A549 (cell line): ENCODE measurements around the gene EEIG1. TPM values are rescaled to one million over a fixed set of nuclear protein-coding genes. Genes with fewer than 3 reads are reported as not detected.

ENCODE experiments used
- ATAC-seq, 2 experiments: fragments of 200-7000 bp in 1 of 2; fragments of >200 bp in 1 of 2; cut with Nextera tagmentation in 1 of 2; cut with Tn5 transposase in 1 of 2; 3 replicates each; pipeline versions ENCODE4 v1.8.0 to v1.9.1; 2018 to 2020; ENCODE audit warnings: mild to moderate bottlenecking in 1 of 2, moderate library complexity in 1 of 2
- CTCF ChIA-PET: fragments of 300-600 bp; sonication (Branson Sonifier 250); formaldehyde crosslinking; extraction: SDS; loops from one replicate; lab custom pipeline; 2021; ENCODE audit warnings: antibody characterized with exemption, inconsistent platforms; lab: Yijun Ruan, JAX
- POLR2A ChIA-PET: fragments of 350-600 bp; formaldehyde crosslinking; extraction: SDS; loops from one replicate; lab custom pipeline; 2021; ENCODE audit warnings: antibody characterized with exemption, inconsistent platforms; lab: Yijun Ruan, JAX
- DNase-seq, 2 experiments: peaks; one replicate each; pipeline versions ENCODE4 v3.0.0 to v3.0.0-alpha.2; 2011 to 2016; ENCODE audit warnings: low read depth in 1 of 2, low spot score in 1 of 2
- FAIRE-seq: peaks from 2 replicates; lab custom pipeline; 2011; peaks lifted over from hg19 to GRCh38; lab: Jason Lieb, UNC
- H3K27ac ChIP-seq, 2 experiments: fragments of >200 bp; sonication (Bioruptor Twin); formaldehyde crosslinking; 3 replicates each; pipeline ENCODE4 v1.5.1; 2016 to 2017
- H3K4me1 ChIP-seq: fragments of >200 bp; sonication (Bioruptor Twin); formaldehyde crosslinking; 3 replicates; pipeline ENCODE4 v1.6.1; 2016
- H3K4me2 ChIP-seq: fragments of >200 bp; sonication (Bioruptor Twin); formaldehyde crosslinking; 3 replicates; pipeline ENCODE4 v1.6.1; 2016
- H3K4me3 ChIP-seq: fragments of >200 bp; sonication (Bioruptor Twin); formaldehyde crosslinking; 3 replicates; pipeline ENCODE4 v1.5.1; 2016
- H3K9me3 ChIP-seq: fragments of >200 bp; sonication (Bioruptor Twin); formaldehyde crosslinking; 3 replicates; pipeline ENCODE4 v1.6.1; 2016
- ATOH8 ChIP-seq: fragments of 250-450 bp; sonication (Bioruptor Pico); IDR thresholded peaks from 2 replicates; pipeline ENCODE4 v1.5.0; 2020; ENCODE audit warnings: low read depth, mild to moderate bottlenecking, moderate library complexity
- CBX2 ChIP-seq: fragments of 200-600 bp; sonication (generic); IDR thresholded peaks from 2 replicates; pipeline ENCODE4 v1.6.1; 2016; ENCODE audit warnings: low read depth, mild to moderate bottlenecking, borderline replicate concordance
- CBX8 ChIP-seq: fragments of 200-600 bp; sonication (generic); IDR thresholded peaks from 2 replicates; pipeline ENCODE4 v1.6.1; 2016
- EHF ChIP-seq: fragments of 250-450 bp; sonication (Bioruptor Pico); IDR thresholded peaks from 2 replicates; pipeline ENCODE4 v1.5.0; 2020; ENCODE audit warnings: mild to moderate bottlenecking
- ELK1 ChIP-seq: fragments of 150-350 bp; IDR thresholded peaks from 2 replicates; pipeline ENCODE4 v1.6.1; 2014; ENCODE audit warnings: low read depth, mild to moderate bottlenecking, low read length
- ESRRA ChIP-seq: fragments of 150-350 bp; IDR thresholded peaks from 2 replicates; pipeline ENCODE4 v1.6.1; 2014; ENCODE audit warnings: mild to moderate bottlenecking, low read length, borderline replicate concordance
- FOSB ChIP-seq: fragments of 250-450 bp; sonication (Bioruptor Pico); IDR thresholded peaks from 2 replicates; pipeline ENCODE4 v1.5.0; 2020; ENCODE audit warnings: mild to moderate bottlenecking, moderate library complexity
- FOSL2 ChIP-seq, 2 experiments: fragments of 450-650 bp in 1 of 2; fragments of >200 bp in 1 of 2; sonication (Bioruptor Twin) in 1 of 2; formaldehyde crosslinking; IDR thresholded peaks; 2 replicates each; pipeline versions ENCODE4 v1.5.0 to v1.6.1; 2016 to 2020; ENCODE audit warnings: mild to moderate bottlenecking in 1 of 2, moderate library complexity in 1 of 2
- GATA3 ChIP-seq: IDR thresholded peaks from 2 replicates; pipeline ENCODE4 v1.6.1; 2012; ENCODE audit warnings: borderline replicate concordance
- HOXA7 ChIP-seq: fragments of 250-450 bp; sonication (Bioruptor Pico); IDR thresholded peaks from 2 replicates; pipeline ENCODE4 v1.5.0; 2020; ENCODE audit warnings: mild to moderate bottlenecking, moderate library complexity
- HOXB13 ChIP-seq: fragments of 250-450 bp; sonication (Bioruptor Pico); IDR thresholded peaks from 2 replicates; pipeline ENCODE4 v1.5.0; 2020; ENCODE audit warnings: low read depth, mild to moderate bottlenecking, moderate library complexity
- KDM5A ChIP-seq: fragments of 200-600 bp; sonication (generic); IDR thresholded peaks from 2 replicates; pipeline ENCODE4 v1.6.1; 2016; ENCODE audit warnings: antibody characterized with exemption, mild to moderate bottlenecking
- MAFK ChIP-seq: fragments of 450-650 bp; IDR thresholded peaks from 2 replicates; pipeline ENCODE4 v1.6.1; 2014; ENCODE audit not compliant: partially characterized antibody
- MAZ ChIP-seq: fragments of 150-350 bp; IDR thresholded peaks from 2 replicates; pipeline ENCODE4 v1.6.1; 2014; ENCODE audit warnings: antibody characterized with exemption, low read depth, low read length, borderline replicate concordance
- PHF8 ChIP-seq: fragments of 200-600 bp; sonication (generic); IDR thresholded peaks from 2 replicates; pipeline ENCODE4 v1.6.1; 2016; ENCODE audit warnings: low read depth, mild to moderate bottlenecking, antibody characterized with exemption, moderate library complexity, borderline replicate concordance
- RARB ChIP-seq: fragments of 250-450 bp; sonication (Bioruptor Pico); IDR thresholded peaks from 2 replicates; pipeline ENCODE4 v1.8.0; 2021; ENCODE audit warnings: mild to moderate bottlenecking, moderate library complexity
- RNF2 ChIP-seq: fragments of 200-600 bp; sonication (generic); IDR thresholded peaks from 2 replicates; pipeline ENCODE4 v1.6.1; 2016; ENCODE audit warnings: low read depth, mild to moderate bottlenecking, antibody characterized with exemption, moderate library complexity, borderline replicate concordance
- SMC3 ChIP-seq: fragments of >200 bp; sonication (Bioruptor Twin); formaldehyde crosslinking; IDR thresholded peaks from 3 replicates; pipeline ENCODE4 v1.6.1; 2018; ENCODE audit warnings: inconsistent platforms
- SREBF2 ChIP-seq: fragments of 450-650 bp; IDR thresholded peaks from 2 replicates; pipeline ENCODE4 v1.6.1; 2014; ENCODE audit warnings: mild to moderate bottlenecking, moderate library complexity
- TFCP2L1 ChIP-seq: fragments of 250-450 bp; sonication (Bioruptor Pico); IDR thresholded peaks from 2 replicates; pipeline ENCODE4 v1.5.0; 2021; ENCODE audit warnings: mild to moderate bottlenecking
- USF2 ChIP-seq: fragments of 450-650 bp; IDR thresholded peaks from 2 replicates; pipeline ENCODE4 v1.6.1; 2014; ENCODE audit warnings: antibody characterized with exemption
- ZSCAN20 ChIP-seq: fragments of 250-450 bp; sonication (Bioruptor Pico); IDR thresholded peaks from 2 replicates; pipeline ENCODE4 v1.8.0; 2022; ENCODE audit warnings: mild to moderate bottlenecking, moderate library complexity
- WGBS: methylation state at CpG from one replicate; pipeline ENCODE4 v1.1.6; 2017; ENCODE audit errors: missing lambda C conversion rate; 5-methylcytosine and 5-hydroxymethylcytosine counted together
- polyA plus RNA-seq, 4 experiments: library from polyadenylated mRNA; depleted of rRNA in 3 of 4; stranded (reverse); fragments of >200 nt; fragmentation: RNase III in 1 of 4; extraction: RNeasy Plus Mini Kit Qiagen cat#74134 plus additional on column Dnase treatment in 1 of 4; gene quantifications; 2 replicates in 3 of 4; 3 replicates in 1 of 4; pipeline ENCODE4 v1.2.3, GENCODE V29; 2011 to 2017

The EEIG1 gene
- polyA plus RNA-seq, 2 of the 4 experiments (the other 2 are of a cell fraction), result 30.3 to 33.0 TPM

- Histone ChIP-seq H3K27ac (peak overlapping the region in 1 of 2 experiments; percentile 20; a peak in 1 of 6 replicates), H3K4me1 (peaks cover 61% of the 10 kb centered on the region), H3K4me3 (no peak overlapping the region), H3K9me3 (no peaks in the 10 kb centered on the region)
- CTCF ChIA-PET, result interaction anchor here (0.6 to 35.7 kb wide), 4 partner anchors 15 to 166 kb away, joined by 3 to 827 read pairs (median 184); partner anchors contain the start of gene DPM2
- TF ChIP-seq HOXB13 (no peak), ESRRA (no peak), CBX8 (no peak), TFCP2L1 (no peak), SREBF2 (no peak), ELK1 (no peak), KDM5A (no peak), MAZ (no peak), RNF2 (no peak), SMC3 (no peak), ZSCAN20 (CRISPR knock-in tag) (no peak), ATOH8 (no peak), EHF (CRISPR knock-in tag) (no peak), RARB (CRISPR knock-in tag) (no peak), CBX2 (no peak), FOSL2 (IDR thresholded peaks at IDR 0.05) (no peak), FOSL2 (CRISPR knock-in tag; IDR thresholded peaks at IDR 0.05) (no peak), USF2 (no peak), FOSB (CRISPR knock-in tag) (no peak)
- TF ChIP-seq, all 56 proteins: peak for 0
- DNase-seq, result no peak
- H3K4me2 ChIP-seq, result no peak overlapping the region
- 88% methylated on average over 4 of the region's 4 CpGs for WGBS
- no peak for FAIRE-seq
- ATAC-seq, result no peak
- POLR2A ChIA-PET, result no interaction called here
These were observed 21.4 kb downstream of the EEIG1 start for GRCh38 chr9:127959398-127959797.

GRCh38 chr9:127958728-127959127, 22.1 kb downstream of the EEIG1 start:
- ChIA-PET CTCF (interaction anchor here (0.6 to 35.7 kb wide), 4 partner anchors 9 to 80 kb away, joined by 3 to 827 read pairs (median 209); partner anchors contain the start of gene DPM2), POLR2A (no interaction called here)
- no peaks in the 10 kb centered on the region for H3K9me3 ChIP-seq
- WGBS, result 96% methylated on average over 1 of the region's 1 CpG
- H3K4me1 ChIP-seq, result peaks cover 61% of the 10 kb centered on the region
- DNase-seq (no peak), FAIRE-seq (no peak), ATAC-seq (no peak)
- no peak overlapping the region for H3K4me2 ChIP-seq
- no peak overlapping the region for H3K4me3 ChIP-seq
- no peak for TF ChIP-seq HOXA7 (CRISPR knock-in tag)
- TF ChIP-seq USF2, result no peak
- no peak for TF ChIP-seq PHF8
- no peak for TF ChIP-seq GATA3
- no peak for TF ChIP-seq RARB (CRISPR knock-in tag)
- no peak for TF ChIP-seq MAFK
- TF ChIP-seq ESRRA, result no peak
- no peak for TF ChIP-seq ELK1
- H3K27ac ChIP-seq, result no peak overlapping the region
